OCI-LY1 (cell line): ENCODE measurements around the gene MACROD2.

ENCODE experiments used
- CTCF ChIP-seq: fragments of 200-600 bp; sonication (generic), shearing (Covaris generic); IDR thresholded peaks from 2 replicates; pipeline ENCODE4 v1.5.1; 2017; ENCODE audit warnings: mild to moderate bottlenecking, antibody characterized with exemption, low read length, moderate library complexity, mixed read lengths
- EZH2 ChIP-seq: fragments of 200-600 bp; sonication (generic), shearing (Covaris generic); IDR thresholded peaks from 2 replicates; pipeline ENCODE4 v1.8.0; 2017; ENCODE audit warnings: borderline replicate concordance, mixed run types, mild to moderate bottlenecking, antibody characterized with exemption, low read length, moderate library complexity, mixed read lengths

- no peak for TF ChIP-seq CTCF
- no peak for TF ChIP-seq EZH2
These were observed 926.2 kb downstream of the MACROD2 start for GRCh38 chr20:14921513-14921912.
